ENCODE measurements around the gene CDSN.
A peak's percentile ranks its signal among the peaks of the same experiment; 100 is the strongest.
"Not testable (repeated sequence)": the region's sequence is repeated elsewhere in the genome, so short reads cannot be mapped to it uniquely, and the experiment has no call there.

CDSN gene

GRCh38 chr6:31120151-31120915, at the start of gene CDSN:
TSS of gene CDSN (minus strand) at chr6:31120446. CDS start at chr6:31120419, 27 bp downstream.
- DNase-seq, result no peak

- no peak for DNase-seq
These were observed 49.0 kb upstream of the CDSN start for GRCh38 chr6:31169123-31169857.

GRCh38 chr6:31168606-31169005, 48.4 kb upstream of the CDSN start:
- DNase-seq, result no peak

GRCh38 chr6:31165986-31166385, 45.7 kb upstream of the CDSN start:
- no peak for DNase-seq

- DNase-seq, result not testable (repeated sequence)
These were observed 45.0 kb upstream of the CDSN start for GRCh38 chr6:31165064-31165832.

GRCh38 chr6:31164475-31165063, 44.3 kb upstream of the CDSN start:
- DNase-seq, result not testable (repeated sequence)

- DNase-seq, result no peak
These were observed 43.7 kb upstream of the CDSN start for GRCh38 chr6:31163922-31164321.

- no peak for DNase-seq
These were observed 42.4 kb upstream of the CDSN start for GRCh38 chr6:31162463-31163165.

GRCh38 chr6:31161216-31162126, 41.2 kb upstream of the CDSN start:
- DNase-seq, result no peak

- DNase-seq, result peak; percentile 24
These were observed 38.9 kb upstream of the CDSN start for GRCh38 chr6:31158863-31159855.

- peak; percentile 99 for DNase-seq
These were observed 38.1 kb upstream of the CDSN start, which contains the start of gene TCF19 for GRCh38 chr6:31158140-31158862. TSS of gene TCF19 (plus strand) at chr6:31158589. CDS start at chr6:31159470, 881 bp downstream.

GRCh38 chr6:31157513-31158139, 37.4 kb upstream of the CDSN start, which contains the start of gene CCHCR1:
TSS of gene CCHCR1 (minus strand) at chr6:31157802. CDS start at chr6:31157600, 202 bp downstream.
- no peak for DNase-seq

GRCh38 chr6:31156641-31157040, 36.4 kb upstream of the CDSN start:
- no peak for DNase-seq

GRCh38 chr6:31154436-31154835, 34.2 kb upstream of the CDSN start:
- DNase-seq, result no peak

GRCh38 chr6:31152781-31153180, 32.5 kb upstream of the CDSN start:
- DNase-seq, result no peak

- DNase-seq, result no peak
These were observed 29.7 kb upstream of the CDSN start for GRCh38 chr6:31149827-31150447.

GRCh38 chr6:31145386-31145785, 25.1 kb upstream of the CDSN start:
- DNase-seq, result no peak

- DNase-seq, result no peak
These were observed 24.7 kb upstream of the CDSN start for GRCh38 chr6:31144970-31145340.

All from CD4-positive, alpha-beta T cell treated with Interleukin-12 subunit alpha and Interleukin-12 subunit beta, for 1 hour (primary cell).